ENCODE data around the gene PTPRN2. TPM values are rescaled to one million over a fixed set of nuclear protein-coding genes. Genes with fewer than 3 reads are reported as not detected.

PTPRN2 gene
- total RNA-seq, 1 experiment from 2014 or later: 1.1 TPM

- in situ Hi-C loops (cut with HindIII; ENCODE audit: low pct_unique_long_range_greater_than_20kb, low sequenced_read_pairs) (no loop called here), intact Hi-C loops (cut with micrococcal nuclease; ENCODE audit: unreplicated experiment) (no loop called here)
- Histone ChIP-seq H3K36me3 (ENCODE audit: control insufficient read depth, insufficient read depth, low read length) (no peaks in the 10 kb centered on the region), H3K9me3 (ENCODE audit: control insufficient read depth, insufficient read depth, low read depth, low read length) (no peaks in the 10 kb centered on the region), H3K4me3 (ENCODE audit: low read depth in 2 of 2, low read length in 2 of 2) (no peak overlapping the region), H3K4me1 (ENCODE audit: control insufficient read depth, insufficient read depth, low read length) (no peaks in the 10 kb centered on the region), H3K27ac (ENCODE audit: low read length) (no peak overlapping the region), H3K27me3 (ENCODE audit: control insufficient read depth, insufficient read depth, low read length) (no peaks in the 10 kb centered on the region)
- ATAC-seq (no peak), DNase-seq (ENCODE audit: low read depth, low spot score) (no peak)
- TF ChIP-seq REST (IDR thresholded peaks at IDR 0.05; ENCODE audit: insufficient read depth in 1 of 2, low read depth in 2 of 2, low read length in 1 of 2) (no peak), TCF7L2 (IDR thresholded peaks at IDR 0.05; ENCODE audit: low read depth, low read length) (no peak), POLR2AphosphoS5 (IDR thresholded peaks at IDR 0.05; ENCODE audit: low read depth, low read length) (no peak), CTCF (IDR thresholded peaks at IDR 0.05) (no peak), SIN3A (IDR thresholded peaks at IDR 0.05; ENCODE audit: borderline replicate concordance, insufficient read depth, low read depth, low read length) (no peak)
- BruUV-seq (replicated peaks): no TSS peak
- ChIA-PET POLR2A (no interaction called here), CTCF (no interaction called here)
These were observed 1032.3 kb downstream of the PTPRN2 start for GRCh38 chr7:157555313-157555712.

GRCh38 chr7:157554393-157555238 lies 1033.0 kb downstream of the PTPRN2 start:
- no peak for ATAC-seq
- H3K4me3 ChIP-seq (ENCODE audit: low read depth in 2 of 2, low read length in 2 of 2): no peak overlapping the region
- intact Hi-C loops (cut with micrococcal nuclease; ENCODE audit: unreplicated experiment): no loop called here
- ChIA-PET CTCF (no interaction called here), POLR2A (no interaction called here)
- H3K4me1 ChIP-seq (ENCODE audit: control insufficient read depth, insufficient read depth, low read length): no peaks in the 10 kb centered on the region
- no peak for DNase-seq (ENCODE audit: low read depth, low spot score)
- no peaks in the 10 kb centered on the region for H3K27me3 ChIP-seq (ENCODE audit: control insufficient read depth, insufficient read depth, low read length)
- no peak overlapping the region for H3K27ac ChIP-seq (ENCODE audit: low read length)
- in situ Hi-C loops (cut with HindIII; ENCODE audit: low pct_unique_long_range_greater_than_20kb, low sequenced_read_pairs): loop anchor here (5.0 kb wide), 1 partner anchor 62 kb away; no protein-coding TSS in a partner anchor
- H3K9me3 ChIP-seq (ENCODE audit: control insufficient read depth, insufficient read depth, low read depth, low read length): no peaks in the 10 kb centered on the region
- no peaks in the 10 kb centered on the region for H3K36me3 ChIP-seq (ENCODE audit: control insufficient read depth, insufficient read depth, low read length)
- BruUV-seq (replicated peaks): no TSS peak
- TF ChIP-seq POLR2AphosphoS5 (IDR thresholded peaks at IDR 0.05; ENCODE audit: low read depth, low read length) (no peak), SIN3A (IDR thresholded peaks at IDR 0.05; ENCODE audit: borderline replicate concordance, insufficient read depth, low read depth, low read length) (no peak), REST (IDR thresholded peaks at IDR 0.05; ENCODE audit: insufficient read depth in 1 of 2, low read depth in 2 of 2, low read length in 1 of 2) (no peak), TCF7L2 (IDR thresholded peaks at IDR 0.05; ENCODE audit: low read depth, low read length) (no peak), CTCF (IDR thresholded peaks at IDR 0.05) (no peak)
